Mesenchymal stem cell (in vitro differentiated cells and primary cell): ENCODE data around the gene CELF4.

ENCODE experiments used
- DNase-seq: peaks from one replicate; pipeline ENCODE4 v3.0.0-alpha.2; 2013
- H2AFZ ChIP-seq: one replicate; pipeline ENCODE4 v1.6.1; 2013; ENCODE audit warnings: low read depth, mild to moderate bottlenecking, control low read depth, inconsistent platforms, low read length, moderate library complexity
- H2AK5ac ChIP-seq: 2 replicates; pipeline ENCODE4 v1.6.1; 2013; ENCODE audit warnings: low read length, moderate library complexity, mild to moderate bottlenecking, inconsistent platforms; ENCODE audit not compliant: severe bottlenecking
- H2BK120ac ChIP-seq: one replicate; pipeline ENCODE4 v1.6.1; 2013; ENCODE audit warnings: low read depth, mild to moderate bottlenecking, inconsistent platforms, low read length, moderate library complexity
- H2BK12ac ChIP-seq, 2 experiments: one replicate each; pipeline ENCODE4 v1.6.1; 2013; ENCODE audit warnings: inconsistent platforms in 2 of 2, low read length in 2 of 2, mild to moderate bottlenecking in 2 of 2, moderate library complexity in 2 of 2, control low read depth in 1 of 2
- H2BK15ac ChIP-seq: one replicate; pipeline ENCODE4 v1.6.1; 2013; ENCODE audit warnings: mild to moderate bottlenecking, low read depth, inconsistent platforms; ENCODE audit not compliant: poor library complexity, severe bottlenecking
- H2BK5ac ChIP-seq: 2 replicates; pipeline ENCODE4 v1.6.1; 2013; ENCODE audit warnings: low read depth, mild to moderate bottlenecking, low read length, control low read depth, inconsistent platforms; ENCODE audit not compliant: poor library complexity, severe bottlenecking
- H3K14ac ChIP-seq, 2 experiments: one replicate each; pipeline ENCODE4 v1.6.1; 2013; ENCODE audit warnings: inconsistent platforms in 2 of 2, low read length in 2 of 2, control low read depth in 1 of 2, mild to moderate bottlenecking in 1 of 2, moderate library complexity in 1 of 2
- H3K18ac ChIP-seq, 2 experiments: one replicate each; pipeline ENCODE4 v1.6.1; 2013; ENCODE audit warnings: inconsistent platforms in 2 of 2, low read length in 2 of 2, control low read depth in 1 of 2, low read depth in 1 of 2, mild to moderate bottlenecking in 1 of 2
- H3K23ac ChIP-seq, 2 experiments: one replicate each; pipeline ENCODE4 v1.6.1; 2013; ENCODE audit warnings: inconsistent platforms in 2 of 2, low read length in 2 of 2, mild to moderate bottlenecking in 2 of 2, moderate library complexity in 2 of 2, control low read depth in 1 of 2
- H3K27ac ChIP-seq: 2 replicates; pipeline ENCODE4 v1.5.1; 2013; ENCODE audit warnings: mild to moderate bottlenecking, moderate library complexity, low read length, control low read depth, inconsistent platforms; ENCODE audit not compliant: poor library complexity, severe bottlenecking
- H3K27me3 ChIP-seq, 2 experiments: 2 replicates each; pipeline versions ENCODE4 v1.6.1 to v1.7.0; 2013; ENCODE audit warnings: low read length in 2 of 2, mild to moderate bottlenecking in 2 of 2, moderate library complexity in 2 of 2, control low read depth in 1 of 2, inconsistent platforms in 1 of 2; ENCODE audit not compliant: control insufficient read depth in 1 of 2, insufficient read depth in 1 of 2
- H3K36me3 ChIP-seq, 2 experiments: 2 replicates each; pipeline versions ENCODE4 v1.6.1 to v1.7.0; 2013; ENCODE audit warnings: low read length in 2 of 2, control low read depth in 1 of 2, inconsistent platforms in 1 of 2, low read depth in 1 of 2, mild to moderate bottlenecking in 1 of 2; ENCODE audit not compliant: insufficient read depth in 2 of 2, control insufficient read depth in 1 of 2
- H3K4ac ChIP-seq, 2 experiments: one replicate each; pipeline ENCODE4 v1.6.1; 2013; ENCODE audit warnings: inconsistent platforms in 2 of 2, low read length in 2 of 2, mild to moderate bottlenecking in 2 of 2, moderate library complexity in 2 of 2, control low read depth in 1 of 2, low read depth in 1 of 2
- H3K4me1 ChIP-seq: 2 replicates; pipeline ENCODE4 v1.6.1; 2013; ENCODE audit warnings: low read depth, low read length, control low read depth; ENCODE audit not compliant: control insufficient read depth, insufficient read depth
- H3K4me2 ChIP-seq: 2 replicates; pipeline ENCODE4 v1.6.1; 2013; ENCODE audit warnings: low read length, mild to moderate bottlenecking, inconsistent platforms; ENCODE audit not compliant: poor library complexity, severe bottlenecking
- H3K4me3 ChIP-seq, 2 experiments: 2 replicates each; pipeline versions ENCODE4 v1.5.1 to v1.7.0; 2013; ENCODE audit warnings: low read length in 2 of 2, mild to moderate bottlenecking in 2 of 2, control low read depth in 1 of 2, low read depth in 1 of 2; ENCODE audit not compliant: insufficient read depth in 1 of 2
- H3K79me1 ChIP-seq: replicated peaks from 2 replicates; pipeline ENCODE4 v1.6.1; 2013; ENCODE audit warnings: mild to moderate bottlenecking, control low read depth, low read length, inconsistent platforms; ENCODE audit not compliant: poor library complexity, severe bottlenecking
- H3K9ac ChIP-seq: 2 replicates; pipeline ENCODE4 v1.7.0; 2013; ENCODE audit warnings: mild to moderate bottlenecking, low read length, moderate library complexity
- H3K9me3 ChIP-seq: 2 replicates; pipeline ENCODE4 v1.7.0; 2013; ENCODE audit warnings: mild to moderate bottlenecking, low read length; ENCODE audit not compliant: control insufficient read depth
- H4K8ac ChIP-seq: one replicate; pipeline ENCODE4 v1.6.1; 2013; ENCODE audit warnings: inconsistent platforms, mild to moderate bottlenecking, low read length, moderate library complexity
- H4K91ac ChIP-seq: one replicate; pipeline ENCODE4 v1.6.1; 2013; ENCODE audit warnings: mild to moderate bottlenecking, low read length, inconsistent platforms
- WGBS: methylation state at CpG from one replicate; pipeline ENCODE4 v1.1.7; 2013; ENCODE audit warnings: mixed read lengths; 5-methylcytosine and 5-hydroxymethylcytosine counted together

CELF4 gene

GRCh38 chr18:37481491-37481890 lies 84.1 kb downstream of the CELF4 start:
- 73% methylated on average over 6 of the region's 6 CpGs for WGBS
- Histone ChIP-seq H3K4me1 (peaks cover 9% of the 10 kb centered on the region), H2AK5ac (no peak overlapping the region), H3K14ac (no peak overlapping the region), H2BK120ac (no peak overlapping the region), H3K9ac (no peak overlapping the region), H4K8ac (no peak overlapping the region), H3K36me3 (no peaks in the 10 kb centered on the region), H3K4me2 (no peak overlapping the region), H3K18ac (no peak overlapping the region), H3K27ac (no peak overlapping the region), H3K27me3 (peaks cover 47 to 80% of the 10 kb centered on the region in 2 experiments), H2BK5ac (no peak overlapping the region), H3K4me3 (no peak overlapping the region), H2AFZ (no peak overlapping the region), H2BK15ac (no peak overlapping the region), H2BK12ac (no peak overlapping the region), H3K9me3 (no peaks in the 10 kb centered on the region), H3K79me1 (no peaks in the 10 kb centered on the region), H4K91ac (no peak overlapping the region), H3K4ac (no peak overlapping the region), H3K23ac (no peak overlapping the region)
- DNase-seq = no peak

GRCh38 chr18:37481072-37481471 lies 84.5 kb downstream of the CELF4 start:
- Histone ChIP-seq H2BK12ac (no peak overlapping the region), H3K23ac (no peak overlapping the region), H2AK5ac (no peak overlapping the region), H4K8ac (no peak overlapping the region), H3K4me3 (no peak overlapping the region), H3K9ac (no peak overlapping the region), H3K4me2 (no peak overlapping the region), H3K79me1 (no peaks in the 10 kb centered on the region), H3K18ac (no peak overlapping the region), H2BK15ac (no peak overlapping the region), H3K4me1 (peaks cover 9% of the 10 kb centered on the region), H3K4ac (no peak overlapping the region), H3K14ac (no peak overlapping the region), H3K9me3 (no peaks in the 10 kb centered on the region), H4K91ac (no peak overlapping the region), H3K27ac (no peak overlapping the region), H3K36me3 (no peaks in the 10 kb centered on the region), H2BK5ac (no peak overlapping the region), H2AFZ (no peak overlapping the region), H3K27me3 (peaks cover 43 to 79% of the 10 kb centered on the region in 2 experiments), H2BK120ac (no peak overlapping the region)
- DNase-seq = no peak
- WGBS = 97% methylated on average over 2 of the region's 4 CpGs

- Histone ChIP-seq H3K79me1 (no peaks in the 10 kb centered on the region), H3K27ac (no peak overlapping the region), H3K9me3 (no peaks in the 10 kb centered on the region), H2AFZ (no peak overlapping the region), H2AK5ac (no peak overlapping the region), H3K27me3 (peaks cover 22 to 81% of the 10 kb centered on the region in 2 experiments), H3K4me2 (no peak overlapping the region), H3K4ac (no peak overlapping the region), H2BK12ac (no peak overlapping the region), H3K23ac (no peak overlapping the region), H3K36me3 (no peaks in the 10 kb centered on the region), H3K4me1 (no peaks in the 10 kb centered on the region), H3K9ac (no peak overlapping the region), H2BK120ac (no peak overlapping the region), H4K91ac (no peak overlapping the region), H3K4me3 (no peak overlapping the region), H3K18ac (no peak overlapping the region), H4K8ac (no peak overlapping the region), H2BK5ac (no peak overlapping the region), H2BK15ac (no peak overlapping the region), H3K14ac (no peak overlapping the region)
- WGBS = 82% methylated on average over 16 of the region's 22 CpGs
- DNase-seq = no peak
These were observed 88.8 kb downstream of the CELF4 start for GRCh38 chr18:37476611-37477295.

- Histone ChIP-seq H2BK15ac (no peak overlapping the region), H4K8ac (no peak overlapping the region), H2AFZ (no peak overlapping the region), H3K4me2 (no peak overlapping the region), H3K23ac (no peak overlapping the region), H2AK5ac (no peak overlapping the region), H3K79me1 (no peaks in the 10 kb centered on the region), H2BK12ac (no peak overlapping the region), H4K91ac (no peak overlapping the region), H2BK120ac (no peak overlapping the region), H3K9me3 (no peaks in the 10 kb centered on the region), H3K18ac (no peak overlapping the region), H3K27me3 (peaks cover 25 to 85% of the 10 kb centered on the region in 2 experiments), H2BK5ac (no peak overlapping the region), H3K4ac (no peak overlapping the region), H3K36me3 (no peaks in the 10 kb centered on the region), H3K4me1 (no peaks in the 10 kb centered on the region), H3K27ac (no peak overlapping the region), H3K4me3 (no peak overlapping the region), H3K9ac (no peak overlapping the region), H3K14ac (no peak overlapping the region)
- DNase-seq = peak; percentile 31
- 35% methylated on average over 6 of the region's 6 CpGs for WGBS
These were observed 89.4 kb downstream of the CELF4 start for GRCh38 chr18:37476182-37476581.
